ENCODE measurements around the gene TRDMT1.

Gene TRDMT1

DNA sequence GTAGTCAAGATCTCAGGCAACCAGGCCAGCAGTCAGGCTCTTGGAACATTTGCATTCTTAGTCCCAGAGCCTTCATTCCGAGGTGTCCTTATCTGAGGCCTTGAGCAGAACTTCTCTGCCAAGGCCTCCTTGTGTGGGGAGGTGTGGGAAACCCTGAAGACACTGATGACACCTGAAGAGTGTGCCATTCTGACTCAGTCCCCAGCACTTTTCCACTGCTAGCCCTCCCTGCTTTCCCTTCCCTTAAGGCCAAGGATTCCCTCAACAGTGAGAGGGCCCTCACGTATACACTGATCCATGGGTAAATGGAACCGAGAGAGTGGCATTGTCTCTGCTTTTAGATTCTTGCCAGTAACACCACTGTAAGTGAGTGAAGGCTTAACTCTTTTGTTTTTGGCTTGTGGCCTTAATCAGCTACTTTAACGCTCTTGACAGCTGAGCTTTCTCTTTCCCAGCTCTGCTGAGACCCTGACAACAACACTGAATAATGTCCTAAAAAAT is 30.3 kb downstream of the TRDMT1 start:
- no peak for DNase-seq

DNA sequence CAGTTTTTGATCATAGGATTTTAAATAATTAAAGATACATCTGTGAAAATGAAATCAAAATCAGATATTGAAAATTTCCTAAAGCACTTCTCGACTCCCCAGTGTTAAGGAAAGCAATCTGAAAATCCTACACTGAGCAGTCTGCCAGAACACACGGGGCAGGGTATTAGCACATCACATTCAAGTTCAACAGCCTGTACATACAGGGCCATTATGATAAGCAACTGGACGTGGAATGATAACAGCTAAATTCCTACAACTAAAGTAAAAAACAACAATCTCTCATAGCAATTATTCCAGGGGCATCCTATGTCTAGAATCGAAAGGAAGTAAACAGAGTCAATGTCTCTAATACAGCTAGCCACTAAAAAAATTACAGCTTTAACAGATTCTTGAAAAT is 31.7 kb downstream of the TRDMT1 start:
- no peak for DNase-seq

DNA sequence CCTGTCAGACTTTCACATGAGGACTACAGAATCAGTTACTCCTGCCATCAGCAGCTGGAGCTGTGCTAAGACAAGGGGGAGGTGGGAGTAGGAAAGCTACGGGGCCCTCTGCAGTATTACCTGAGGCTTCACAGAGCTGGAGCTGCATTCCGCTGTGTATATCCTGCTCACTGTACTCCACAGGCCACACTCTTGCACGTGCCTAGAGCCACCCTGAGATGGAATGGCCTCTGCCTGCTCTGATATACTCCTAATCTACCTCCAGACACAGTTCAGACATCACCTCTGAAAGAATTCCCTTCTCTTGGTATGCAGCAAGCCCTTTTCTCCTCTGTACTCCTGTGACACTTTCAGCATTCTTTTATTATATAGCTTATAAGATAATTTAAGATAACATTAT is 34.8 kb downstream of the TRDMT1 start:
- no peak for DNase-seq

DNA sequence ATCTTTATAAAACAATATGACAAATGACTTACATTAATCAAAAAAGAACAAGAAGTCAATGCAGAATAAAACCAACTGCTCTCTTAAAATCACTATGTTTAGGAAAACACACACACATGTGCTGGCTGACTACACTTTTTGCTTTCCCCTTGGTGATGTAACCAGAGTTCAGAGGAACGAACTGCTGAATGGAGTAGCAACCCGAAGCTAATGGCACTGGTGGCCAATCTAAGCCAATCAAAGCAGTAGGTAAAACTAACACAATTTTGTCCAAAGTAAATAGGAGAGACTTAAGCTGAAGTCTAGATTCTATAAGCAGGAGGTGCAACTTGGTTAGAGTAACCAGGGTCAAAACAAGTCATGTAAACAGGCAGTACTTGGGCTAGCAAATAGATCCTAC is 38.6 kb downstream of the TRDMT1 start:
- no peak for DNase-seq

DNA sequence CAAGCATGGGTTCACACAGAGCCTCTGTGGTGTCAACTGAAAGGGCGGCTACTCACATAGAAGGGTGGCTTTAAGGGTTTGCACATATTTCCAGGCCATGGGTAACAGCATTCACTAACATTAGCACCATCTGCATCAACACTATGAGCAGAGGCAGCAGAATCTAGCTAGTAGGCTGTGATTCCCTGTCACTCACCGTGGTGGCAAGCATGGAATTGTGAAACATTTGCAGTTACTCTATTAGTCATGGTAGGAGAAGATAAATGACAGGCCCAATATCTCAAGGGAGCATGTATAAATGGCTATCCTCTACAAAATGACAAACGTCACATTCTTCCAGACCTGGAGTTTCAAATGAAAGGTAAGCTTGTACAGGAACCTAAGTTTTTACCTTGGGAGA is 39.7 kb downstream of the TRDMT1 start:
- DNase-seq: no peak

DNA sequence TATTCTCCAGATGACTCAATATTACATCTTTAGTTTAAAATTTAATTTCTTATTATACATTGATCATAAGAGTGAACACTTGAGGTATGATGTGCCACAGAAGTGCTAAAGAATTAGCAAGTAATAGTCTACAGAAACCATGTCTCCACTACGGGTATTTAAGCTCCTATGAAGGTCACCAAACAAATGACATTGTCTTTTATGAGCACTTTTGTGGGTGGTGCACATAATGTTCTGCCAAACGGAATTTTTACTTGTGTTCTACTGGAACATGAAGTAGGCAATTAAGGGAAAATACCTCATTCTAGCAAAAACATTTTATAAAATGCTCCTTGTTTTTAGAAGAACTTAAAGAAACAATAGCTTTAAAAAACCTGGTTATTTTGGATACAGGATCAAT is 44.4 kb downstream of the TRDMT1 start:
- no peak for DNase-seq

DNA sequence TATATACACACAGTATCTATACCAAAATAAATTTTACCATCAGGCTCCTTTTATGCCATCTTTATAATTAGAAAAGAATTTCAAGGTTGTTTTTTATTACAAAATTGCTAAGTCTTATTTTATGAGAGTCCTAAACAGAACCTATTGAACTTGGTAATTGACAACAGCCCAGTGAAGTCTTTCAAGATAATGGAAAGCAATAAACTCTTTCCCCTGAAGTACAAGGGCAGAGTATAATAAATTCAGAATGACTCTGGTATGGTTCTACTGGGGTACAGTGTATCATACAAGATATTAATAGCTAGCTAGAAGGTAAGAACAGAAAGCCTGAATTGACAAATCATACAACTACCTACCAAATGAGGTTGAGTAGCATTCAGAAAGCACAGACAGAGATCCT is 45.6 kb downstream of the TRDMT1 start:
- DNase-seq: no peak

DNA sequence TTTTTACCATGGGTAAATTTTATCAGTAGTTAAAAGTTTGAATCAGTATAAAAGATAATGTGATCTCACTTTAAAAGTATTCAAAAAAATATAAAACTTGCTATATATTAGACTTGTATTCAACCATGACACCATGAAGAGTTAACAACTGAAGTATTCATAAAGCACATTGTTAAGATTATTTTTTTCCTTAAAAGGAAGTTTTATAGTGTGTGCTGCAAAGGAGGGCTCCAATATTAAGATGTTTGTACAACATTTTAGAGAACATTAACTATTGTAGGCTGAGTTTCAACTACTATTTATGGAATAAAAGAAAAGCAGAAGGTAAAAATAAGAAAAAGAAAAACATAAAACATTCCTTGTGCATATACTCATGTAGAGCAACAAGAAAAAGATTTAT is 47.4 kb downstream of the TRDMT1 start:
- DNase-seq: no peak

DNA sequence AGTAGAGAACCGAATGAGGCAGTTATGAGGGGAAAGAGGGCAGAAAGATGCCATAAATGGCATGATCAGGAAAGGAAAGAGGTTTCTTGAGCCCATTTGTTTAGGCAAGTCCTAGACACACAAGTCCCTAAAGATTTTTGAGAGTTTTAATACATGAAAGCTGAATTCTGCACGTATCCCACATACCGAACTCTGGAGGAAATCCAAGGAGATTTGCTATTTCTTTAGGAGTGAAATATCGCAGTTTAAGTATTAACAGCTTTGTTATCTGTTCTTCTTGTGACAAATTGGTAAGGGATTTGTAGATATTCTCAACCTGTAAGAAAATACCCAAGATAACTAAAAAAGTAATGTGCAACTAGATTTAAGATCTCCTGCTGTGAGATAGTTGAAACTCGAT is 48.2 kb downstream of the TRDMT1 start:
- DNase-seq: no peak

DNA sequence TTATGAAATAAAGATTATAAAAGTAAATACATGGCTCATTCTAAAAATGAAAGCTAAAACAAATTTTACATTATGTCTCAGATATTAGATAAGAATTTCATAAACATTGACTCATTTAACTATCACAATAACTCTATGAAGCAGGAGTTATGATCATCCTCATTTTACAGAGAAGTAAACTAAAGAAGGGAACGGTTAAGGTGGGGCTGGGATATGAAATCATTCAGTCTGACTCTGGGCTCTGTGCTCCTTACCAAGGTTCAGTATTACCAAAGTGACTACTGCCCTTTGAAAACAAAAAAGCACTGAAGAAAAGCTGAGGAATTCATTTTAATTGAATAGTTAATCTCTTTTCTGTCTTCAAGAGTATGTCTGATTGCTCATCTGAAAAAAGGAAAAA is 49.8 kb downstream of the TRDMT1 start:
- no peak for DNase-seq

DNA sequence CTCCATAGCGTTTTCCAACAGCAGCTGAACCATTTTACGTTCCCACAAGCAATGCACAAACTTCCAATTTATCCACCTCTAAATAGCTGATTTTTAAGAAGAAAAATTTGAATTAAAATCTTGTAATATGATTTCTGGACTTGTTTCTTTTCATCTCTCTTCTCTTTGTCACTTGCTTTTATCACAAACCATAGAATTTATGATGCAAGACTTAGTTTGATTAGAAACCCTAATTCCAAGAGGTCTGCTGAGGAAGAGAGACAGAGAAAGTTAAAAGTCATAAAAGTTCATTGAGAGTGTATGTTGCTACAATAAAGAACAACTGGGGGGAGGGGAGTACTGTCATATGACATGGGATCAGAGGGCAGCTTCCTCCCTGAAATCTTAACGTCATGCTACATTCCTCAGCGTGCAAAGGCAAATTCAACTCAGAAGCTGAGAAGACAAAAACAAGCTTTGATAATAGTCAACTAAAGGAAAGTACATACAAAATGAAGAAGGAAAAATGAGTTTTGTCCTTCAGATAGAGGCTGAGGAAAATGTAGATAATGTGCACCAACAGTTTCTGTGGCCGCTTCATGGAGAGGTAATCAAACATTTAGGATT is 53.5 kb downstream of the TRDMT1 start:
- no peak for DNase-seq

DNA sequence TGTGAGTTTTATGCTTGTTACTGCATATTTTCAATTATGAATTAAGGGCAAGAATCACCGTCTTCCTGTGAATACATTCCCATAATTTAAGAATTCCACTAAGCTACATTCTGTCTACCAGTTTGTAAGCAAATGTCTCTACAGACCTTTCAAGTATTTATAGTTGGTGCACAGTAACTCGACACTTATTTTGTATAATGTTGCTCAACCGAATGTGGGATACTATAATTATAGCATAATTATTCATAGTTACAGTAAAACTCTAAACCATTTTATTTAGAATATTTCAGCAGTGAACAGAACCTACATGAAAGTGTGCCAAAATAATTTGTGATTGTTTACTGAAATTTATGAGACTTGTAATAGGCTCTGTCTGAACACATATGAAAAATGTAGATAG is 54.6 kb downstream of the TRDMT1 start:
- DNase-seq: no peak

DNA sequence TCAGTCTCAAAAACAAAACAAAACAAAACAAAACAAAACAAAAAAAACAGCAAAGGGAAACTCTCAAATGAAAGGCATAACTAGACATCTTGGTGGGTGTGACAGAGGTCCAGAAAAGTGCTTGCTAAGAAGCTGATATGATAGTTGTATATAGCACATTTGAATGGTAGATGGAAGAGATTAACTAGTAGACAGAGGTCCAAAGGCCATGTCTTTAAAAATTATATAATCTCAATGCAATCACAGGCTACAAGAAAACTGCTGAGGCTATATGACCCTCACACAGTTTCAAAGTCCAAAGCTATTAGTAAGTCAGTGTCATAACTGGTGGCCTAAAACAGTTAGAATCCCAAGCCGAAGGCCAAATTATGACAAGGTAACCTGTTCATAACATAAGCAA is 56.2 kb downstream of the TRDMT1 start:
- DNase-seq: no peak

DNA sequence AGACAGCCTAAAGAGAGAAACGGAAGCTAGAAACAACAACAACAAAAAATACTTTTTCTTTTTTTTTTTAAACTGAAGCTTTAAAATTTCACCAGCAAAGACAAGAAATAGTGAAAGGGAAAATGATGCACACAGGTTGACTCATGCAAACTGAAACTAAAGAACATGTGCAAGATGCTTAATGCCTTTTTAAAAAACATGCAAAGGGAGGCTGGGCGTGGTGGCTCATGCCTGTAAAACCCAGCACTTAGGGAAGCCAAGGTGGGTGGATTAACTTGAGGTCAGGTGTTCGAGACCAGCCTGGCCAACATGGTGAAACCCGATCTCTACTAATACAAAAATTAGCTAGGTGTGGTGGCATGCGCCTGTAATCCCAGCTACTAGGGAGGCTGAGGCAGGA is 56.7 kb downstream of the TRDMT1 start:
- DNase-seq: no peak

DNA sequence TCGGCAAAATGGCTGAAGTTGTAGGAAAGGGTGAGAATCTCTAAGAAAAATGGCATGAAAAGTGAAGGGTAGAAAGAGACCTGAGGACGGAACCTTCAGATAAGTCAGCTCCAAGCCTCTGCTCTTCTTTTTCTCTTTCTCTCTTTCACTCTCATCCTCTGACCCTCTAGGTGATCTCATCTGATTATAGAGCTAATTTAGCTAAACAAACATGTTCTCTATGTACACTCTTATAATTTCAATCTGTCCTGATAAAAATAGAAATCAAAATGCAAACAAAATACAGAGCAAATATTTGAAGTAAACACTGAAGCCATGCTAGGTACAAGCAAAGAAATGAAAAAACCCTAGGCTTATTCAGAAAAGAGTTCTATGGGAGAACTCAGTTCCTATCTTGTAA is 57.4 kb downstream of the TRDMT1 start:
- DNase-seq: no peak

DNA sequence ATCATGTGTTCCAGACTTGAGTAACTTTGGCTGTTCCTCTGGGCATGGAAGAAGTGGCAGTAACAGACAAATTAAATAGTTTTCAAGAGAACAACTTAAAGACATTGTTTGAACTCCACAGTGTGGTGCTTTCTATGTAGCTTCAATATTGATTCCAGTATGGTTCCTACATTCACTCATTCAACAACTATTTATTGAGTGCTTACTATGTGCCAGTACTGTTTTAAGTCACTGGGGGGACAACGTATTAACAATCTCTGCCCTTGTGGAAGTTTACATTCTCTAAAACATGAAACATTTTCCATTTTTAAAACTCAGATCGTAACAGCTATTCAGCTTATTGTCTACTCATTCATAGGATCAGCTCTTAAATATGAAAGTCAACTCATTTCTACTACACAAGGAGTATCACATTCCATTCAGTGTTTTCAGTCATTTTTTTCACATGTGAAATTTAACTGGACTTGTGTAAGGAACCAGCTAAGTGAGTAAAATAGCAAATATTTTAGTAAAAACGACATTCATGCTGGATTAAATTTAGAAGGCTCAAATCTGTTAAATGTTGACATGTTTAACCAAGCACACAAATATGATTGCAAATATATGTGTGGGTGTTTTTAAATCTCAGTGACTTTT is 58.3 kb downstream of the TRDMT1 start:
- DNase-seq: no peak

DNA sequence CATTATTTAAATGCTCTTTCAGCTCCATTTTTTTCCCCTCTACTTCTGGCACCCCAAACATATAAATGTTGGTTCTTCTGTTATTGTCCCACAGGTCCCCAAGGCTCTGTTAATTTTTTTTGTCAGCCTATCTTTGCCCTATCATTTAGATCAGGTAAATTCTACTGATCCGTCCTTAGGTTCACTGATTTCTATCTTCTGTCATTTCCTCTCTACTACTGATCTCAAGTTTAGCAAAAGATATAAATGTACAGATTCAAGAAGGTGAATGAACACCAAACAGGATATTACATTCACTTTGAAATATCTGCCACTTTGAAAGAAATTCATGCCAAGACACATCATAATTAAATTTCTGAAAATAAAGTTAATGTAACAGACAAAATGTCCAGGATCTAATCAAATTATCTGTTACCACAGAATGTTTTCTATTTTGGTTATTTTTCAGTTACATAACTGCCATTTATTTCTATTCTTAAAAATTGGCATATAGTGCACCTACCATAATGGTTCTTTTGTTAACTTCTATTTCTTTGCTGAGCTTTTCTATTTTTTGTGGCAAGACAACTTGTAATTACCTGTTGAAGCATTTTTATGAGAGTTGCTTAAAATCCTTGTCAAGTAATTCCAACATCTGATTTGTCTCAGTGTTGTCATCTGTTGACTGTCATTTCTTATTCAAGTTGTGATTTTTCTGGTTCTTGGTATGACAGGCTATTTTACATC is 59.8 kb downstream of the TRDMT1 start:
- no peak for DNase-seq

DNA sequence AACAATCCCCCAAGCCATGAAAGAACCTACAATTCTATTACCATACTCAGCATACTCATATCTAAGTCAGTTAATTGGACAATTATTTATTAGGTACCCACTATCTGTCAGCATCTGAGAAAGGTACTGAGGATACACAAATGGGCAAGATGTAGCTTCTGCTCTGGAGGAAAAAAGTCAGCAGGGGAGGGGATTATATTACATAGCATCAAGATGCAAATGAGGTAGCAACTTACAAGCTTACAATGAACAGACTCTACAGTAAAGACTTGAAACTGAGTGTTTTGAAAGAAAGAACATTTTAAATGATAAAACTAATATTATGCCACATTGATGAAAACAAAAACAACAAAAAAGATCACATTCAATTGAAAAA is 61.1 kb downstream of the TRDMT1 start:
- DNase-seq: no peak

DNA sequence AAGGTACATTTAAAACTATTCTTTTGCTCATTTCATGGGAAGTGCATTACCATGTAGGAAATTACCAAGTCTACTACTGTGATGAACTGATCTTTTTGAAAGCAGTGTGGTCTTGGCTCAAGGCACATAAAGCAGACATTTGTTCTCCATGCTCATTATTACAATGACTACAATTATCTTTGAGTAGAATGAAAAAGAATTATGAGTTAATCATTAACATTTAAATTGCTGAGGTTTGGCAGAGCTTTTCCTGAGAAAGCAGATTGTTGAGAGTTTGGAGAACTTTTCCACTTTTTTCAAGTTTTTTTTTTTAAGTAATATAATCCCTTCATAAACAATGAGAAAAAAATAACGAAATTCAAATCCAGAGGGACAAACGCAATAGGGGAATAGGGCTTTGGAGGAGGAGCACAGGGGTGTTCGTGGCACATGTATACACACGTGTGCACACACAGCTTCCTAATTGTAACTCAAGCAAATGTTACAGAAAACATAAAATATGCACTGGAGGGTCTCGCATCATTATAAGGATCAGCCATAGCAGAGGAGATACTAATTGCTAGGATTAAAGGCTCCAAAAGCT is 62.9 kb downstream of the TRDMT1 start:
- no peak for DNase-seq

DNA sequence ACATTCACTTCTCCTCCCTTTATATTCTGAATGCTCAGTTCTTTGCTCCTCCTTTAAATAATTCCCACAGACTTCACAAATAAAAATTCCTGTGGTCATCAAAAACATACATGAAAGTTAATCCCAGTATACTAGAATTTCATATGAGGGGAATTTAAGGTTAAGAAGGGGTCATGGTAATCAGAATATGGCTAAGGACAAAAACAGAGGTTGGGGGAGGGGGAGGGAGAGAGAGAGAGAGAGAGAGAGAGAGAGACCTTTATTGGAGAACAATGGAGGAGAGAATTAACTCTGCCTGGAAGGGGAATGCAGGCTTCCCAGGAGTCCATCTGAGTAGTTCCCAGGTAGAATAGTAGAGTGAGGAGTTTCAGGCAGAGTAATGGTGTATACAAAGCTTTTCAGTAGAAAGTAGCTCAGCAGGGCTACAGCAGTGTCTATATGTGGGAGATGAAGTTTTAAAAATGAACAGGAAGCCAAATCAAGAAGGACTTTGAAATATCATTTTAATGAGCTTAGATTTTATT is 66.7 kb downstream of the TRDMT1 start:
- no peak for DNase-seq

DNA sequence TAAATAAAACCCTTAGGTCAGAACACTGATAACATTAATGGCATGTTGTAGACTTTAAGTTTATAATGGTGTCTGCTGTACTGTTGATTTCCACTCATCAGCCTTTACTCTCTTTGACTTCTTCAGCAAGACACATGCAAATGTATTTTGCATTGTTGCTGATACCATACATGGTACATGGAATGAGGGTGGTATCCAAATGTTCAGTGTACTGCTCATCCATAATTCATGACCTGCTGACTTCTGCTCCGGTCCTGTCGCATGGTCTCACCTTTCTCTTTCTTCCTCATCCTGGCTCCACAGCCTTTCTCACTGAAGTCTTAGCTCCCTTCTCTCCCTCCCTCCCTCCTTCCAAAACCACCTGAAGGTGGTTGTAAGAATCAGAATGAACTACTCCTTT is 67.2 kb downstream of the TRDMT1 start:
- no peak for DNase-seq

DNA sequence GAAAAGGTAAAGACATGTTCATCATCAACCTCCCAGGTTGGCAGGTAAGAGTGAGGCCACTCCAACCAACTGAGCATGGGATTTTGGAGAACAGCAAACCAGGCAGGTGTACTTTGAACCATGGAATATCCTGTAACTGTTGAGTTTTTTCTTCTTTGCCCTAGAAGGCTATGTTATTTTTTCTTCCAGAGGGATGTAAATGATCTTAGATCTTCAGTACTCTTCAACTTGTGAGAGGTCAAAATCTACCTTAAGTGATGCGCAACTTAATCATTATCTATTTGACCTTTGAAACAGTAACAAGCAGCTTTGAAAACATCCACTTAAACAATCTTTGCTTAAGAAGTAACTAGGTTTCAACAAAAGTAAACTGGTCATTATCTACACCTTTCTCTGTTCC is 71.7 kb downstream of the TRDMT1 start, which contains the start of gene CUBN:
CUBN (minus strand) TSS at position 71 of the 400 bp plus-strand sequence; CDS start at position 25, 46 bp downstream.
- DNase-seq: no peak

DNA sequence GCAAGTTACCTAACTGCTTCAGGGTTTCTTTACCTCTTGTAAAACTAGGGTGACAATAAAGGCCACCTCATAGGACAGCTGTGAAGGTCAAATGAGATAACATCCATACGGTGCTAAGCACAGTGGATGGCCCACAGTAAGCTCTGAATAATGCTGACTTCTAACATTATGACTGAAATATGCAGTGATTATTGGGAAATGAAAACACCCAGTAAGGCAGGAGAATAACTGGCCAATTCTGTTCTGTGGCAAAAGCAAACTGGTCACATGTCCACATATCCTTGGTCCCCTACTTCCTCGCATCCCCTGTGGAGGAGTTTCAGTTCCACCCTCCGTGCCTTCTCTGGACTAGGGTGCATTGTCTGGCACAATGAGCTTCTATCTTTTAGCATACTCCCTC is 73.2 kb downstream of the TRDMT1 start:
- DNase-seq: no peak

DNA sequence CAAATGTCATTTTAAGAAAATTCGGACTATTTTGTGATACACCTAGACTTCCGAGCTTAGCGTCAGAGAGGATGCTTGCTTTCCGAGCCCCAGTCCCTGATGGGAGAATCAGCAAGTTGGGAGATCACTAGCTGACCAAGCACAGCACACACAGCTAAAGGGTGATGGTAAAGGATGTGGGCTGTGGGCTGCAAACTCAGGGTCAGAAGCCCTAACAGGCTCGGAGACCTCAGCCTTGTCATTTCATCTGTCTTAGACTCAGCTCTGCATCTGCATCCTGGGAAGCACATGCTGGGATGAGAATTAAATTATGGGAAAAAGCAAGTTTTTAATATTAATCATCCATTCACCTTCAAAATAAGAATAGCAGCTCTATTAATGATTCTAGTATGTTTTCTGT is 75.1 kb downstream of the TRDMT1 start:
- no peak for DNase-seq

All from T1000 (cell line).